ENCODE measurements around the gene PRKAR1B. TPM values are rescaled to one million over a fixed set of nuclear protein-coding genes. Genes with fewer than 3 reads are reported as not detected.
"Not testable (repeated sequence)": the region's sequence is repeated elsewhere in the genome, so short reads cannot be mapped to it uniquely, and the experiment has no call there.

PRKAR1B gene
- total RNA-seq, 1 experiment from 2014 or later = 24.8 TPM

DNA sequence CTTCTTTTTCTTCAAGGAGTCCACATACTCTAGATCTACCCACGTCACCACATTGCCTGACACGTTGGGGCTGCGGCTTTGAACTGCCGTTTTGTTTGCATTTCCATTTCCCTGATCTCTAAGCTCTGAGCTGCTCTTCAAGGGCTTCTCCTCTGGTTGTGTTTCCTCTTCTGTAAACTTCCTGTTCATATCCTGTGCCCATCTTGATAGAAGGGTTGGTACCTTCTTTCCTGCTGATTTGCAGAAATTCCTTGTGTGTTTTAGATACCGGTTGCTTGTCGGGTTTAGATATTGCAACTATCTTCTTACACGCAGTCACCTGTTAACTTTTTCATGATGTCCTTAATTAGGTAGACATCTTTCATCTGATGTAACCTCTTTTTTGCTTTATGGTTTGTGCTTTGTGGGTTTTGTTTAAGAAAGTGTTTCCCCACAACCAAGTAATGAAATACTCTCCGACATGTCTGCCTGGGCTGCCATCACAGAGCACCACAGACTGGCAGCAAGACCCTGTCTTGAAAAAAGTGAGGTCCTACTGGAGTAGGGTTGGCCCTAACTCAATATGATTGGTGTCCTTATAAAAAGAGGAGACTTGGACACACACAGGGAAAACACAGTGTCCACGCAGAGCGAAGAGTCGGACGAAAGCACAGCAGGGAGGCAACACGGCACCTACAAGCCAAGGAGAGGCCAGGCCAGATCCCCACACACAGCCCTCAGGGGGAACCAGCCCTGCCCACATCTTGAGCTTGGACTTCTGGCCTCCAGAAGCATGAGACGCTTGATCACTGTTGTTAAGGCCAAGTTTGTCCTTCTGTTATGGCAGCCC is 108.3 kb downstream of the PRKAR1B start:
- no peak for DNase-seq
- CTCF ChIA-PET = no interaction called here
- H3K27me3 Mint-ChIP-seq (ENCODE audit: unreplicated experiment) = no peaks in the 10 kb centered on the region
- no peaks in the 10 kb centered on the region for H3K36me3 Mint-ChIP-seq (ENCODE audit: insufficient read depth, unreplicated experiment)
- no TSS peak for BruUV-seq (replicated peaks)
- peaks cover 7% of the 10 kb centered on the region for H3K4me1 Mint-ChIP-seq (ENCODE audit: low read depth, unreplicated experiment)
- H3K27ac Mint-ChIP-seq (ENCODE audit: unreplicated experiment) = no peak overlapping the region
- intact Hi-C loops (cut with micrococcal nuclease; ENCODE audit: unreplicated experiment) = no loop called here
- TF ChIP-seq, protein P1, sequence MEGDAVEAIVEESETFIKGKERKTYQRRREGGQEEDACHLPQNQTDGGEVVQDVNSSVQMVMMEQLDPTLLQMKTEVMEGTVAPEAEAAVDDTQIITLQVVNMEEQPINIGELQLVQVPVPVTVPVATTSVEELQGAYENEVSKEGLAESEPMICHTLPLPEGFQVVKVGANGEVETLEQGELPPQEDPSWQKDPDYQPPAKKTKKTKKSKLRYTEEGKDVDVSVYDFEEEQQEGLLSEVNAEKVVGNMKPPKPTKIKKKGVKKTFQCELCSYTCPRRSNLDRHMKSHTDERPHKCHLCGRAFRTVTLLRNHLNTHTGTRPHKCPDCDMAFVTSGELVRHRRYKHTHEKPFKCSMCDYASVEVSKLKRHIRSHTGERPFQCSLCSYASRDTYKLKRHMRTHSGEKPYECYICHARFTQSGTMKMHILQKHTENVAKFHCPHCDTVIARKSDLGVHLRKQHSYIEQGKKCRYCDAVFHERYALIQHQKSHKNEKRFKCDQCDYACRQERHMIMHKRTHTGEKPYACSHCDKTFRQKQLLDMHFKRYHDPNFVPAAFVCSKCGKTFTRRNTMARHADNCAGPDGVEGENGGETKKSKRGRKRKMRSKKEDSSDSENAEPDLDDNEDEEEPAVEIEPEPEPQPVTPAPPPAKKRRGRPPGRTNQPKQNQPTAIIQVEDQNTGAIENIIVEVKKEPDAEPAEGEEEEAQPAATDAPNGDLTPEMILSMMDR (IDR thresholded peaks at IDR 0.05; ENCODE audit: unreplicated experiment) = no peak
- peaks cover 6% of the 10 kb centered on the region for H3K9me3 Mint-ChIP-seq (ENCODE audit: low read depth, unreplicated experiment)
- H3K4me3 Mint-ChIP-seq (ENCODE audit: low read depth, unreplicated experiment) = no peak overlapping the region

DNA sequence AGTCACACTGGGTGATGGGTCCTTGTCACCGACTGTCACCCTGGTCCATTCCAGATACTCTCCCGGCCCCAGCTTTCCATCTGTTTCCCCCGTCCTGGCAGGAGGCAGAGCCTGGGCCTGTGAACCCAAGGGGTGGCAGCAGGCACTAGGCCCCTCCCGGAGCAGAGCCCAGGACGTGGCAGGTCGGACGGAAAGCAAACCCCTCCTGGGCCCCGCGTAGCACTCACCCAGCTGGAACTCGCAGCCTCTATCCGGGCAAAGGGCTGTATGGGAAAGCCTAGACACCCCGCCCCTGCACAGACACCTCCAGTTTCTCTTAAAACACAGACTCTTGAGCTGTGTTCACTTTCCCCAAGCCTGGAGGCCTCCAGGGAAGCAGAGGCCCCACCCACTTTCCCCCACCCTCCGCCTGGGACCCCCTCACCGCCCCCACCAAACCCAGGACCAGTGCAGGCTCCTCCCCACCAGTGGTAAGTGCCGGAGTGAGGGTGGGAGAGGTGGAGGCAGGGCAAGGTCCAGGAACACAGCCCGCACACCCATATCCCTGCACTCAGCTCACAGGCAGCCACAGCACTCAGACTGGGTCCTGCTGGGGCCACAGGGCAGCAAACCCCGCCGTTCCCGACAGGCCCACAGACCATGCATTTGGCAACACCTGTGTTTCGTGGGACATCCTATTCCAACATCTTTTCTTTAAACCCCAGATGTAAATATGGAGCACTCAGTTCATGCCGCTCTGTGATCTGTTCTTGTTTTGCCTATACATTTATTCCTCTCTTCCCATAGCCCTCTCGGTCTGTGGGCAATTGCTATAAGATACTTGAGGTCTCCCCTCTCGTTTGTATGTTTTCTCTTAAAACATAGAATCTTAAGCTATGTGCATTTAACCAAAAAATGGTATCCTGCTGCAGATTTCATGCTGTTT is 109.2 kb downstream of the PRKAR1B start:
- Mint-ChIP-seq H3K9me3 (ENCODE audit: low read depth, unreplicated experiment) (peaks cover 6% of the 10 kb centered on the region), H3K4me3 (ENCODE audit: low read depth, unreplicated experiment) (no peak overlapping the region), H3K27me3 (ENCODE audit: unreplicated experiment) (peaks cover under 1% of the 10 kb centered on the region), H3K36me3 (ENCODE audit: insufficient read depth, unreplicated experiment) (no peaks in the 10 kb centered on the region), H3K4me1 (ENCODE audit: low read depth, unreplicated experiment) (peaks cover 7% of the 10 kb centered on the region), H3K27ac (ENCODE audit: unreplicated experiment) (no peak overlapping the region)
- BruUV-seq (replicated peaks) = no TSS peak
- TF ChIP-seq, protein P1 (IDR thresholded peaks at IDR 0.05; ENCODE audit: unreplicated experiment) = no peak
- intact Hi-C loops (cut with micrococcal nuclease; ENCODE audit: unreplicated experiment) = no loop called here
- DNase-seq = no peak
- CTCF ChIA-PET = interaction anchor here (0.7 kb wide), 1 partner anchor 44 kb away, joined by 4 read pairs; no protein-coding TSS in a partner anchor

DNA sequence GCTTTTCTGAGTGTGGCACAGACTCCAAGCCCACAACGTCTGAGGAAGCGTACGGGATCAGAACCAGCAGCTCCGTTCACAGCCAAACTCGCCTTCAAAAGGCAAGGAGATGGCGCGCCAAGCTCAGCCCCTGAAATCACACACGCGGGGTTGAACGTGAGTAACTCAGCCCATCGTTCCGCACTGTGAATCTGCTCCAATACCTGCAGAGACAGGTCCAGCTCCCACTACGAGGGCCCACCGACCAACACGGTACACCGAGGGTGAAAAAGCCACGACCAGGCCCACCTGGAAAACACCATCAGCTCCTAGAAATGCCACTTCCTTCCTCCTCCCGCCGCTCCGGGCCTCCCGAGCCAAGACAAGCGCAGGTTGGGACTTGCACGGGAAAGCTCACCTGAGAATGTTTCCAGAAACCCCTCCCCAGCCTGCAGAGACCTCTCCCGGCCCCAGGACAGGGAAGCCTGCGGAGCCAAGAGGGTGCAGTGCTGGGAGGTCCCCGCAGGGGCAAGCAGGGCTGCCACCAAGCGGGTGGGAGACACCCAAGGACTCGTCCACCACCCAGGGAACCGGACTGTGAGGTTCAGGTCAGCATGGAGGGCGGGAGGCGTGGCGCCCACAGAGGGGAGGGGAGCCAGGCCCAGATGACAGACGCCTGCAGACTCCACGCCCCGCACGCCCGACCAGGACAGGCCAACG is 113.5 kb downstream of the PRKAR1B start:
- no peak for DNase-seq
- Mint-ChIP-seq H3K4me1 (ENCODE audit: low read depth, unreplicated experiment) (no peaks in the 10 kb centered on the region), H3K9me3 (ENCODE audit: low read depth, unreplicated experiment) (peaks cover 5% of the 10 kb centered on the region), H3K27me3 (ENCODE audit: unreplicated experiment) (peaks cover 29% of the 10 kb centered on the region), H3K4me3 (ENCODE audit: low read depth, unreplicated experiment) (no peak overlapping the region), H3K27ac (ENCODE audit: unreplicated experiment) (no peak overlapping the region), H3K36me3 (ENCODE audit: insufficient read depth, unreplicated experiment) (peaks cover 5% of the 10 kb centered on the region)
- intact Hi-C loops (cut with micrococcal nuclease; ENCODE audit: unreplicated experiment) = no loop called here
- TF ChIP-seq, protein P1 (IDR thresholded peaks at IDR 0.05; ENCODE audit: unreplicated experiment) = no peak
- CTCF ChIA-PET = no interaction called here
- BruUV-seq (replicated peaks) = no TSS peak

DNA sequence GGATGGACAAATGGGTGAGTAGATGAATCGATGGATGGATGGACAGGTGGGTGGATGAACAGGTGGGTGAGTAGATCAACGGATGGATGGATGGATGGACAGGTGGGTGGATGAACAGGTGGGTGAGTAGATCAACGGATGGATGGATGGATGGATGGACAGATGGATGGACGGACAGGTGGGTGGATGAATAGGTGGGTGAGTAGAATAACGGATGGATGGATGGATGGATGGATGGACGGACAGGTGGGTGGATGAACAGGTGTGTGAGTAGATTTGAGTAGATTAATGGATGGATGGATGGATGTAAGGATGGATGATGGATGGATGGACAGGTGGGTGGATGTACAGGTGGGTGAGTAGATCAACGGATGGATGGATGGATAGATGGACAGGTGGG is 115.2 kb downstream of the PRKAR1B start:
- CTCF ChIA-PET; BruUV-seq (replicated peaks): not testable (repeated sequence)

More for the DNA sequence above, 115.2 kb downstream of the PRKAR1B start:
- intact Hi-C loops (cut with micrococcal nuclease; ENCODE audit: unreplicated experiment); DNase-seq; H3K4me1 Mint-ChIP-seq (ENCODE audit: low read depth, unreplicated experiment); H3K4me3 Mint-ChIP-seq (ENCODE audit: low read depth, unreplicated experiment); H3K36me3 Mint-ChIP-seq (ENCODE audit: insufficient read depth, unreplicated experiment); H3K27ac Mint-ChIP-seq (ENCODE audit: unreplicated experiment); H3K9me3 Mint-ChIP-seq (ENCODE audit: low read depth, unreplicated experiment): not testable (repeated sequence)
- peaks cover 29% of the 10 kb centered on the region for H3K27me3 Mint-ChIP-seq (ENCODE audit: unreplicated experiment)
